Measurements from ENCODE around the gene LCE1A. TPM values are rescaled to one million over a fixed set of nuclear protein-coding genes. Genes with fewer than 3 reads are reported as not detected.
A peak's percentile ranks its signal among the peaks of the same experiment; 100 is the strongest.

LCE1A gene
- polyA plus RNA-seq, 4 donors = not detected

DNA sequence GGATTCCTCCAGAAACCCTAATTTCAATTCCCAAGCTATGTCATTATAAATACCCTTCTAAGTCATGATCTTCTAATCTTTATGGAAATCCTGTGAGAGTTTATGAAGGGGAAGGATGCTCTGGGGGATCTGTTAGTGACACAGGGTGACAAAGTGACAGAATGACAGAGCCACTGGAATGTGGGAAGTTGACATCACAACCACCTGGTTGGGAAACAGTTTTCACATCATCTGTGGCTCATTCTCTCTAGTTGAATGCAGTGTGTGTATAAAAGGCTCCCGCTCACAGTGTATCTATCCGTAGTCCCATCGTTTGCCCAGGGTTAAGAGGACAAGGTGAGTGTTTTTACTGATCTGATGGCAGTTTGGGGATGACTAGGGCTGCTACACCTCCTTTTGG is 32.4 kb downstream of the LCE1A start, which contains the start of gene LCE7A:
Gene LCE7A, plus strand, starts transcription at position 301 of the 400 bp plus-strand sequence. CDS start 702 bp downstream, outside the sequence.
- H3K27me3 ChIP-seq (ENCODE audit: control insufficient read depth in 3 of 3, insufficient read depth in 3 of 3, low read length in 3 of 3) = no peaks in the 10 kb centered on the region
- no peaks in the 10 kb centered on the region for H3K4me1 ChIP-seq (ENCODE audit: control insufficient read depth in 3 of 3, insufficient read depth in 2 of 3, low read depth in 1 of 3, low read length in 2 of 3)
- no peak within 1 kb of the TSS for H3K27ac ChIP-seq (ENCODE audit: low read depth in 1 of 3, low read length in 2 of 3)
- FAIRE-seq (no peak), DNase-seq (no peak)
- no peak within 1 kb of the TSS for H3K4me3 ChIP-seq (ENCODE audit: low read depth in 1 of 3, low read length in 3 of 3)
- 79 to 90% (median 89%) methylated on average over 3 of the region's 3 CpGs for whole genome bisulfite sequencing, 3 donors
- no peaks in the 10 kb centered on the region for H3K36me3 ChIP-seq (ENCODE audit: control insufficient read depth in 3 of 3, insufficient read depth in 2 of 3, low read depth in 1 of 3, low read length in 3 of 3)
- H3K9me3 ChIP-seq (ENCODE audit: control insufficient read depth in 2 of 2, insufficient read depth in 1 of 2, low read depth in 1 of 2, low read length in 1 of 2) = no peaks in the 10 kb centered on the region

DNA sequence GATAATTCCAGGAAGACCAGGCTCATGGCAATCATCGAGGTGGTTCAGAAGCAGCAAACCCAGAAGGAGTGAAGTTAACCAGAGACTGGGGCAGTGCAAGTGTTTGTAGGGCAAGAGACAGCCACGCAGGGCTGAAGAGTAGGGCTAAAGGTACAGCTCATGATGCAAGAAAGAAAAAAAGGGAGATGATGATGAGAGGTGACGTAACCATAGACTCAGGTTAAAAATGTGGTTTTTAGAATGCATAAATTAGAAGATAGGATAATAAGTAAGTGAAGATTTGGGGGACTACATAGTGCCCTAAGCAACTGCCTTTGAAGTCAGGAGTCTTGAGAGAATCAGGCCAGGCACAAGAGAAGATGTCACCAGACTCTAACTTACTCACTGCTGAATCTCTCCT is 32.9 kb downstream of the LCE1A start:
- H3K27me3 ChIP-seq (ENCODE audit: control insufficient read depth in 3 of 3, insufficient read depth in 3 of 3, low read length in 3 of 3) = no peaks in the 10 kb centered on the region
- WGBS, 3 donors = 61 to 73% (median 65%) methylated on average over 3 of the region's 3 CpGs
- no peaks in the 10 kb centered on the region for H3K9me3 ChIP-seq (ENCODE audit: control insufficient read depth in 2 of 2, insufficient read depth in 1 of 2, low read depth in 1 of 2, low read length in 1 of 2)
- H3K4me1 ChIP-seq (ENCODE audit: control insufficient read depth in 3 of 3, insufficient read depth in 2 of 3, low read depth in 1 of 3, low read length in 2 of 3) = no peaks in the 10 kb centered on the region
- H3K36me3 ChIP-seq (ENCODE audit: control insufficient read depth in 3 of 3, insufficient read depth in 2 of 3, low read depth in 1 of 3, low read length in 3 of 3) = no peaks in the 10 kb centered on the region
- FAIRE-seq = no peak
- no peak overlapping the region for H3K4me3 ChIP-seq (ENCODE audit: low read depth in 1 of 3, low read length in 3 of 3)
- no peak for DNase-seq
- H3K27ac ChIP-seq (ENCODE audit: low read depth in 1 of 3, low read length in 2 of 3) = no peak overlapping the region

DNA sequence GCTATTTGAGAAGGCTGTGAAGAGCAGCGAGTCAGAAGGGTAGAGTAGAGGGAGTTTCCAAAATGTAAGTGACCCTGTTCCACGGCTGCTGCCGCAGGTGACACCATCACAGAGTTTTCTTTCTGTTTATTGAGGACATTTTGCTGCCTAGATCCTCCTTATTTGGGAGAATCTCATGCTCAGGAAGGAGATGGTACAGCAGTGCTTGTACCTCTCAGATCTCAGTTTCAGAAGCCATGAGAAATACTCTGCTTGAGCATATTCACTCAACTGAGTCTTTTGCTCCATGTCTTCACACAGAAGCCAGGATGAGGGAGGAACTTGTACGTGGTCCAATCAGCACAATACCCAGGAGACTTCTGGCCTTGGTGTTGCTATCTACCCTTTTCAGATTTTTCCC is 34.1 kb downstream of the LCE1A start:
- H3K9me3 ChIP-seq (ENCODE audit: control insufficient read depth in 2 of 2, insufficient read depth in 1 of 2, low read depth in 1 of 2, low read length in 1 of 2) = no peaks in the 10 kb centered on the region
- H3K36me3 ChIP-seq (ENCODE audit: control insufficient read depth in 3 of 3, insufficient read depth in 2 of 3, low read depth in 1 of 3, low read length in 3 of 3) = no peaks in the 10 kb centered on the region
- DNase-seq (no peak), FAIRE-seq (no peak)
- H3K27me3 ChIP-seq (ENCODE audit: control insufficient read depth in 3 of 3, insufficient read depth in 3 of 3, low read length in 3 of 3) = no peaks in the 10 kb centered on the region
- no peak overlapping the region for H3K4me3 ChIP-seq (ENCODE audit: low read depth in 1 of 3, low read length in 3 of 3)
- H3K27ac ChIP-seq (ENCODE audit: low read depth in 1 of 3, low read length in 2 of 3) = no peak overlapping the region
- 71 to 81% (median 77%) methylated on average over 4 of the region's 4 CpGs for WGBS, 3 donors
- H3K4me1 ChIP-seq (ENCODE audit: control insufficient read depth in 3 of 3, insufficient read depth in 2 of 3, low read depth in 1 of 3, low read length in 2 of 3) = no peaks in the 10 kb centered on the region

DNA sequence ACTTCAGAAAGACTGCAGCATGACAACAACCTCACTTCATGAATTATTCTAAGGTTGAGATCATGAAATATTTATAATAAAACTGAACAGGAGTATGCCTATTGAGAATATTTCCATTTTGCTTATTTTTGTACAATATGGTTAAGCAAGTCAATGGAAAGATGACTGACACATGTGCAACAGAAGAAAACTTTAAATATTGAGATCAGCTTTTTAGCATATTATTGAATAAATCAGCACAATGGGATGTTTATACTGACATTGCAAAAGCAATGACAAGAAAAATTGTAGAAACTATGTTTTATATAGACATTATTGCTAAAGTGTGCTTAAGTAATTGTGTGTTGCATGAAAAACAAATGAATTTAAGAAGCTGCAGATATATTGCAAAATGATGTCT is 37.2 kb downstream of the LCE1A start:
- FAIRE-seq (no peak), DNase-seq (no peak)
- Histone ChIP-seq H3K27ac (ENCODE audit: low read depth in 1 of 3, low read length in 2 of 3) (no peak overlapping the region), H3K36me3 (ENCODE audit: control insufficient read depth in 3 of 3, insufficient read depth in 2 of 3, low read depth in 1 of 3, low read length in 3 of 3) (no peaks in the 10 kb centered on the region), H3K4me3 (ENCODE audit: low read depth in 1 of 3, low read length in 3 of 3) (no peak overlapping the region), H3K4me1 (ENCODE audit: control insufficient read depth in 3 of 3, insufficient read depth in 2 of 3, low read depth in 1 of 3, low read length in 2 of 3) (no peaks in the 10 kb centered on the region), H3K27me3 (ENCODE audit: control insufficient read depth in 3 of 3, insufficient read depth in 3 of 3, low read length in 3 of 3) (no peaks in the 10 kb centered on the region), H3K9me3 (ENCODE audit: control insufficient read depth in 2 of 2, insufficient read depth in 1 of 2, low read depth in 1 of 2, low read length in 1 of 2) (no peaks in the 10 kb centered on the region)

DNA sequence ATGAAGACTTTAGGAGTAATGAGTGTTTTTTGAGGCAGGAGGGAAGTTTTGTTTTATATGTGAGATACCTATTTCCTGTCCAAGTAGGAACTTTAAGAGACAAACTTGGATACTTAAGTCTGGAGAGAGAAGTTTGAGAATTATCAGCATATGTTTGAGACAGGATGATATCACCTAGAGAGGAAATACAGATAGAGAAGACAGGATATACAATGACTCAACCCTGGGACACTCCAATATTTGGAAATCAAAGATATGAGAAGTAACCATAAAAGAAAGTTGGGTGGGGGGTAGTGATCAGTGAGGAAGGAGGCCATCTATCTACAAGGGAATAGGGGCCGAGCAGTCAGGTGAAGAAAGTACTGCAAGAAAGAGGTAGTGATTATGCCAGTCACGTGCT is 39.0 kb downstream of the LCE1A start:
- no peaks in the 10 kb centered on the region for H3K36me3 ChIP-seq (ENCODE audit: control insufficient read depth in 3 of 3, insufficient read depth in 2 of 3, low read depth in 1 of 3, low read length in 3 of 3)
- no peak for FAIRE-seq
- peaks cover 0 to 2% (median 0%) of the 10 kb centered on the region in 3 donors for H3K27me3 ChIP-seq (ENCODE audit: control insufficient read depth in 3 of 3, insufficient read depth in 3 of 3, low read length in 3 of 3)
- H3K27ac ChIP-seq (ENCODE audit: low read depth in 1 of 3, low read length in 2 of 3) = no peak overlapping the region
- H3K9me3 ChIP-seq (ENCODE audit: control insufficient read depth in 2 of 2, insufficient read depth in 1 of 2, low read depth in 1 of 2, low read length in 1 of 2) = no peaks in the 10 kb centered on the region
- WGBS, 3 donors = 74 to 84% (median 78%) methylated on average over 2 of the region's 2 CpGs
- no peaks in the 10 kb centered on the region for H3K4me1 ChIP-seq (ENCODE audit: control insufficient read depth in 3 of 3, insufficient read depth in 2 of 3, low read depth in 1 of 3, low read length in 2 of 3)
- no peak overlapping the region for H3K4me3 ChIP-seq (ENCODE audit: low read depth in 1 of 3, low read length in 3 of 3)
- DNase-seq = no peak

GRCh38 chr1:152869808-152870419 is 42.6 kb downstream of the LCE1A start:
- no peak for FAIRE-seq
- Histone ChIP-seq H3K9me3 (ENCODE audit: control insufficient read depth in 2 of 2, insufficient read depth in 1 of 2, low read depth in 1 of 2, low read length in 1 of 2) (no peaks in the 10 kb centered on the region), H3K4me3 (ENCODE audit: low read depth in 1 of 3, low read length in 3 of 3) (no peak overlapping the region), H3K27ac (ENCODE audit: low read depth in 1 of 3, low read length in 2 of 3) (no peak overlapping the region), H3K4me1 (ENCODE audit: control insufficient read depth in 3 of 3, insufficient read depth in 2 of 3, low read depth in 1 of 3, low read length in 2 of 3) (no peaks in the 10 kb centered on the region), H3K27me3 (ENCODE audit: control insufficient read depth in 3 of 3, insufficient read depth in 3 of 3, low read length in 3 of 3) (peaks cover 0 to 2% (median 0%) of the 10 kb centered on the region in 3 donors), H3K36me3 (ENCODE audit: control insufficient read depth in 3 of 3, insufficient read depth in 2 of 3, low read depth in 1 of 3, low read length in 3 of 3) (no peaks in the 10 kb centered on the region)
- peak; percentile 69 to 71 for DNase-seq
- 30 to 41% (median 31%) methylated on average over 9 of the region's 9 CpGs for WGBS, 3 donors

- FAIRE-seq (no peak), DNase-seq (peak in 1 of 2 donors; percentile 37)
Measured at GRCh38 chr1:152870831-152871730, 43.8 kb downstream of the LCE1A start.

GRCh38 chr1:152871731-152872126 is 44.5 kb downstream of the LCE1A start:
- FAIRE-seq = no peak
- no peak overlapping the region for H3K27ac ChIP-seq (ENCODE audit: low read depth in 1 of 3, low read length in 2 of 3)

More at GRCh38 chr1:152870831-152871730, 43.8 kb downstream of the LCE1A start:
- H3K4me3 ChIP-seq (ENCODE audit: low read depth in 1 of 3, low read length in 3 of 3) = no peak overlapping the region
- H3K27ac ChIP-seq (ENCODE audit: low read depth in 1 of 3, low read length in 2 of 3) = no peak overlapping the region
- no peaks in the 10 kb centered on the region for H3K4me1 ChIP-seq (ENCODE audit: control insufficient read depth in 3 of 3, insufficient read depth in 2 of 3, low read depth in 1 of 3, low read length in 2 of 3)
- WGBS, 3 donors = 41 to 48% (median 45%) methylated on average over 17 of the region's 17 CpGs
- no peaks in the 10 kb centered on the region for H3K36me3 ChIP-seq (ENCODE audit: control insufficient read depth in 3 of 3, insufficient read depth in 2 of 3, low read depth in 1 of 3, low read length in 3 of 3)
- no peaks in the 10 kb centered on the region for H3K9me3 ChIP-seq (ENCODE audit: control insufficient read depth in 2 of 2, insufficient read depth in 1 of 2, low read depth in 1 of 2, low read length in 1 of 2)
- H3K27me3 ChIP-seq (ENCODE audit: control insufficient read depth in 3 of 3, insufficient read depth in 3 of 3, low read length in 3 of 3) = peaks cover 0 to 2% (median 0%) of the 10 kb centered on the region in 3 donors

More at GRCh38 chr1:152871731-152872126, 44.5 kb downstream of the LCE1A start:
- H3K27me3 ChIP-seq (ENCODE audit: control insufficient read depth in 3 of 3, insufficient read depth in 3 of 3, low read length in 3 of 3) = peaks cover 0 to 2% (median 0%) of the 10 kb centered on the region in 3 donors
- H3K36me3 ChIP-seq (ENCODE audit: control insufficient read depth in 3 of 3, insufficient read depth in 2 of 3, low read depth in 1 of 3, low read length in 3 of 3) = no peaks in the 10 kb centered on the region
- no peaks in the 10 kb centered on the region for H3K9me3 ChIP-seq (ENCODE audit: control insufficient read depth in 2 of 2, insufficient read depth in 1 of 2, low read depth in 1 of 2, low read length in 1 of 2)
- no peak overlapping the region for H3K4me3 ChIP-seq (ENCODE audit: low read depth in 1 of 3, low read length in 3 of 3)
- 83 to 87% (median 84%) methylated on average over 6 of the region's 6 CpGs for WGBS, 3 donors
- no peak for DNase-seq
- H3K4me1 ChIP-seq (ENCODE audit: control insufficient read depth in 3 of 3, insufficient read depth in 2 of 3, low read depth in 1 of 3, low read length in 2 of 3) = no peaks in the 10 kb centered on the region
